ENCODE data around the gene KRT39.

DNA sequence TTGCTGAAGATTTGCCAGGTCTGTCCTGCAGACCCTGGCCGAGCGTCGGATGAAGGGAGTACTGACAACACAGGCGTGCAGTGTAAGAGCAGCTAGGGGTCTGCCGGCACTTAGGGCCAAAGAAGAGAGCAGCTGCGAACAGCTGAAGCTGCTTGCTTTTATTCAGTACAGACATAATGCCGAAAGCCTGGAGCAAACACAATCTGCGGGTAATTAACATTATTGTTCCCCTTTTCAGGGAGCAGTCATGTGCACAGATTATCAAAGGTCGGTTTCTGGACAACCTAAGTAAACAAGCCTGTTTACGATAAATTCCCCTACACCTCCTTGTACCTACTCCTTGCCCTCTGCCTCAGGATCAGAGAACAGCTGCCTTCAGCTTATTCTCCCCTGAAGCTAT is 17.3 kb downstream of the KRT39 start:
- TF ChIP-seq, protein P1, sequence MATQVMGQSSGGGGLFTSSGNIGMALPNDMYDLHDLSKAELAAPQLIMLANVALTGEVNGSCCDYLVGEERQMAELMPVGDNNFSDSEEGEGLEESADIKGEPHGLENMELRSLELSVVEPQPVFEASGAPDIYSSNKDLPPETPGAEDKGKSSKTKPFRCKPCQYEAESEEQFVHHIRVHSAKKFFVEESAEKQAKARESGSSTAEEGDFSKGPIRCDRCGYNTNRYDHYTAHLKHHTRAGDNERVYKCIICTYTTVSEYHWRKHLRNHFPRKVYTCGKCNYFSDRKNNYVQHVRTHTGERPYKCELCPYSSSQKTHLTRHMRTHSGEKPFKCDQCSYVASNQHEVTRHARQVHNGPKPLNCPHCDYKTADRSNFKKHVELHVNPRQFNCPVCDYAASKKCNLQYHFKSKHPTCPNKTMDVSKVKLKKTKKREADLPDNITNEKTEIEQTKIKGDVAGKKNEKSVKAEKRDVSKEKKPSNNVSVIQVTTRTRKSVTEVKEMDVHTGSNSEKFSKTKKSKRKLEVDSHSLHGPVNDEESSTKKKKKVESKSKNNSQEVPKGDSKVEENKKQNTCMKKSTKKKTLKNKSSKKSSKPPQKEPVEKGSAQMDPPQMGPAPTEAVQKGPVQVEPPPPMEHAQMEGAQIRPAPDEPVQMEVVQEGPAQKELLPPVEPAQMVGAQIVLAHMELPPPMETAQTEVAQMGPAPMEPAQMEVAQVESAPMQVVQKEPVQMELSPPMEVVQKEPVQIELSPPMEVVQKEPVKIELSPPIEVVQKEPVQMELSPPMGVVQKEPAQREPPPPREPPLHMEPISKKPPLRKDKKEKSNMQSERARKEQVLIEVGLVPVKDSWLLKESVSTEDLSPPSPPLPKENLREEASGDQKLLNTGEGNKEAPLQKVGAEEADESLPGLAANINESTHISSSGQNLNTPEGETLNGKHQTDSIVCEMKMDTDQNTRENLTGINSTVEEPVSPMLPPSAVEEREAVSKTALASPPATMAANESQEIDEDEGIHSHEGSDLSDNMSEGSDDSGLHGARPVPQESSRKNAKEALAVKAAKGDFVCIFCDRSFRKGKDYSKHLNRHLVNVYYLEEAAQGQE (IDR thresholded peaks at IDR 0.05), result no peak
- TF ChIP-seq, protein P2, sequence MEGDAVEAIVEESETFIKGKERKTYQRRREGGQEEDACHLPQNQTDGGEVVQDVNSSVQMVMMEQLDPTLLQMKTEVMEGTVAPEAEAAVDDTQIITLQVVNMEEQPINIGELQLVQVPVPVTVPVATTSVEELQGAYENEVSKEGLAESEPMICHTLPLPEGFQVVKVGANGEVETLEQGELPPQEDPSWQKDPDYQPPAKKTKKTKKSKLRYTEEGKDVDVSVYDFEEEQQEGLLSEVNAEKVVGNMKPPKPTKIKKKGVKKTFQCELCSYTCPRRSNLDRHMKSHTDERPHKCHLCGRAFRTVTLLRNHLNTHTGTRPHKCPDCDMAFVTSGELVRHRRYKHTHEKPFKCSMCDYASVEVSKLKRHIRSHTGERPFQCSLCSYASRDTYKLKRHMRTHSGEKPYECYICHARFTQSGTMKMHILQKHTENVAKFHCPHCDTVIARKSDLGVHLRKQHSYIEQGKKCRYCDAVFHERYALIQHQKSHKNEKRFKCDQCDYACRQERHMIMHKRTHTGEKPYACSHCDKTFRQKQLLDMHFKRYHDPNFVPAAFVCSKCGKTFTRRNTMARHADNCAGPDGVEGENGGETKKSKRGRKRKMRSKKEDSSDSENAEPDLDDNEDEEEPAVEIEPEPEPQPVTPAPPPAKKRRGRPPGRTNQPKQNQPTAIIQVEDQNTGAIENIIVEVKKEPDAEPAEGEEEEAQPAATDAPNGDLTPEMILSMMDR (IDR thresholded peaks at IDR 0.05; ENCODE audit: low read depth, low read length, missing input control), result no peak
- no peak for TF ChIP-seq RAD21 (IDR thresholded peaks at IDR 0.05)
- TF ChIP-seq YY1 (IDR thresholded peaks at IDR 0.05), result no peak
- TF ChIP-seq JUND (IDR thresholded peaks at IDR 0.05), result no peak
- TF ChIP-seq EGR1 (IDR thresholded peaks at IDR 0.05; ENCODE audit: low read depth in 2 of 2), result no peak
- TF ChIP-seq GABPA (IDR thresholded peaks at IDR 0.05 in 1 of 2, conservative IDR thresholded peaks at IDR 0.05 in 1 of 2), result no peak
- TF ChIP-seq TAF1 (conservative IDR thresholded peaks at IDR 0.05), result no peak
